K562 (cell line): Measurements from ENCODE around the gene G6PC3. TPM values are rescaled to one million over a fixed set of nuclear protein-coding genes. Genes with fewer than 3 reads are reported as not detected.

Source experiments
- DACH1 ChIP-seq: fragments of 450-650 bp; IDR thresholded peaks from 2 replicates; pipeline ENCODE4 v1.6.1; 2018; ENCODE audit not compliant: partially characterized antibody
- DDX20 ChIP-seq: fragments of 450-650 bp; IDR thresholded peaks from 2 replicates; pipeline ENCODE4 v1.6.1; 2016; ENCODE audit warnings: missing genetic modification characterization, low read depth, mild to moderate bottlenecking, missing compliant biosample characterization, moderate library complexity
- ELK1 ChIP-seq: sonication (generic); formaldehyde crosslinking; IDR thresholded peaks from 2 replicates; pipeline ENCODE4 v1.8.1; 2022; ENCODE audit warnings: missing genetic modification reagents
- ESRRB ChIP-seq: fragments of 250-450 bp; sonication (Bioruptor Pico); IDR thresholded peaks from 2 replicates; pipeline ENCODE4 v1.5.0; 2020; ENCODE audit warnings: mild to moderate bottlenecking, moderate library complexity, borderline replicate concordance
- FIP1L1 ChIP-seq: fragments of 200-400 bp; formaldehyde crosslinking; IDR thresholded peaks from 2 replicates; pipeline ENCODE4 v1.6.1; 2018; ENCODE audit warnings: mild to moderate bottlenecking, low read depth, low read length; ENCODE audit not compliant: poor library complexity, severe bottlenecking
- HDGF ChIP-seq: fragments of 450-650 bp; IDR thresholded peaks from 2 replicates; pipeline ENCODE4 v1.6.1; 2016
- HNRNPL ChIP-seq: fragments of 200-400 bp; formaldehyde crosslinking; IDR thresholded peaks from 2 replicates; pipeline ENCODE4 v1.6.1; 2017; ENCODE audit warnings: low read depth, mild to moderate bottlenecking, low read length
- NKRF ChIP-seq: fragments of 450-650 bp; IDR thresholded peaks from 2 replicates; pipeline ENCODE4 v1.6.1; 2016; ENCODE audit warnings: borderline replicate concordance
- RFX1 ChIP-seq: fragments of 450-650 bp; IDR thresholded peaks from 2 replicates; pipeline ENCODE4 v1.6.1; 2016; ENCODE audit warnings: mild to moderate bottlenecking, moderate library complexity
- SP1 ChIP-seq: sonication (generic); formaldehyde crosslinking; IDR thresholded peaks from 2 replicates; pipeline ENCODE4 v1.8.1; 2022; ENCODE audit warnings: mild to moderate bottlenecking, missing genetic modification reagents
- TCF3 ChIP-seq: sonication (generic); formaldehyde crosslinking; IDR thresholded peaks from 2 replicates; pipeline ENCODE4 v1.4.0; 2020; ENCODE audit warnings: mild to moderate bottlenecking, missing genetic modification reagents
- TOE1 ChIP-seq, 2 experiments: fragments of 450-650 bp in 1 of 2; sonication (generic) in 1 of 2; formaldehyde crosslinking in 1 of 2; IDR thresholded peaks; 2 replicates each; pipeline versions ENCODE4 v1.7.1 to v1.8.0; 2016 to 2022; ENCODE audit warnings: borderline replicate concordance in 2 of 2, mild to moderate bottlenecking in 2 of 2, antibody characterized with exemption in 1 of 2, inconsistent platforms in 1 of 2, low read depth in 1 of 2, missing genetic modification reagents in 1 of 2, moderate library complexity in 1 of 2
- XRCC4 ChIP-seq: IDR thresholded peaks from one replicate; pipeline ENCODE4 v1.6.1; 2011; ENCODE audit not compliant: insufficient read depth, insufficient read length; ENCODE audit errors: extremely low read depth
- ZC3H4 ChIP-seq: sonication (generic); formaldehyde crosslinking; IDR thresholded peaks from 2 replicates; pipeline ENCODE4 v1.9.0; 2021; ENCODE audit warnings: missing genetic modification reagents, borderline replicate concordance
- ZNF24 ChIP-seq: fragments of 450-650 bp; IDR thresholded peaks from 2 replicates; pipeline ENCODE4 v1.6.1; 2016
- polyA plus RNA-seq, 8 experiments: library from polyadenylated mRNA; depleted of rRNA in 4 of 8; stranded (reverse) in 5 of 8; unstranded in 3 of 8; fragments of >200 nt; fragmentation: Nextera tagmentation in 2 of 8; fragmentation: Illumina TruSeq in 1 of 8; extraction: Ambion mirVana in 2 of 8; extraction: Trizol in 1 of 8; gene quantifications; 2 replicates each; pipeline versions ENCODE4 v1.2.1 to v1.2.3, GENCODE V29; 2011 to 2014; ENCODE audit warnings: inconsistent platforms in 1 of 8, missing spikeins in 1 of 8
- total RNA-seq, 7 experiments: library from RNA; depleted of rRNA in 6 of 7; stranded (reverse); fragments of >200 nt in 6 of 7; fragmentation: Illumina TruSeq in 2 of 7; extraction: Trizol in 2 of 7; gene quantifications; 2 replicates each; pipeline versions ENCODE4 v1.2.1 to v1.2.3, GENCODE V29; 2011 to 2021; ENCODE audit warnings: low replicate concordance in 1 of 7
- TF ChIP-seq, protein P1 (sequence below): fragments of 450-650 bp; formaldehyde crosslinking; conservative IDR thresholded peaks from 2 replicates; pipeline ENCODE4 v1.4.0; 2022; ENCODE audit warnings: mild to moderate bottlenecking, missing genetic modification characterization
- TF ChIP-seq, protein P2 (sequence below): fragments of 250-450 bp; sonication (Bioruptor Pico); IDR thresholded peaks from 2 replicates; pipeline ENCODE4 v1.8.0; 2021; ENCODE audit warnings: borderline replicate concordance, mild to moderate bottlenecking, moderate library complexity; ENCODE audit not compliant: poor library complexity, severe bottlenecking

The G6PC3 gene
- total and polyA plus RNA-seq, 9 of the 15 experiments (the other 6 are each of a cell fraction or from before 2014, with no cell fraction given) = 10.4 to 57.8 (median 31.1) TPM

GRCh38 chr17:44123356-44124117, 53.0 kb downstream of the G6PC3 start, which contains the start of gene HDAC5 (continued):
- TF ChIP-seq, protein P1, sequence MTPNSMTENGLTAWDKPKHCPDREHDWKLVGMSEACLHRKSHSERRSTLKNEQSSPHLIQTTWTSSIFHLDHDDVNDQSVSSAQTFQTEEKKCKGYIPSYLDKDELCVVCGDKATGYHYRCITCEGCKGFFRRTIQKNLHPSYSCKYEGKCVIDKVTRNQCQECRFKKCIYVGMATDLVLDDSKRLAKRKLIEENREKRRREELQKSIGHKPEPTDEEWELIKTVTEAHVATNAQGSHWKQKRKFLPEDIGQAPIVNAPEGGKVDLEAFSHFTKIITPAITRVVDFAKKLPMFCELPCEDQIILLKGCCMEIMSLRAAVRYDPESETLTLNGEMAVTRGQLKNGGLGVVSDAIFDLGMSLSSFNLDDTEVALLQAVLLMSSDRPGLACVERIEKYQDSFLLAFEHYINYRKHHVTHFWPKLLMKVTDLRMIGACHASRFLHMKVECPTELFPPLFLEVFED = no peak
- TF ChIP-seq RFX1 (no peak), HDGF (no peak), HNRNPL (no peak), XRCC4 (no peak), ESRRB (CRISPR knock-in tag) (no peak), SP1 (CRISPR knock-in tag) (peak; percentile 78), ZNF24 (no peak), ZC3H4 (CRISPR knock-in tag) (no peak), TCF3 (CRISPR knock-in tag) (no peak), DDX20 (no peak), ELK1 (CRISPR knock-in tag) (no peak), TOE1 (IDR thresholded peaks at IDR 0.05; ENCODE audit: borderline replicate concordance) (peak; percentile 92), TOE1 (CRISPR knock-in tag; IDR thresholded peaks at IDR 0.05; ENCODE audit: borderline replicate concordance, low read depth) (no peak), DACH1 (no peak), NKRF (0 out of 2 replicates have a peak, but pooled peaks have one; percentile 27), FIP1L1 (no peak)
- TF ChIP-seq, protein P2, sequence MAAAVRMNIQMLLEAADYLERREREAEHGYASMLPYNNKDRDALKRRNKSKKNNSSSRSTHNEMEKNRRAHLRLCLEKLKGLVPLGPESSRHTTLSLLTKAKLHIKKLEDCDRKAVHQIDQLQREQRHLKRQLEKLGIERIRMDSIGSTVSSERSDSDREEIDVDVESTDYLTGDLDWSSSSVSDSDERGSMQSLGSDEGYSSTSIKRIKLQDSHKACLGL (CRISPR knock-in tag) = no peak
